Endothelial cell of umbilical vein (primary cell): Measurements from ENCODE around the gene NOBOX. TPM values are rescaled to one million over a fixed set of nuclear protein-coding genes. Genes with fewer than 3 reads are reported as not detected.
"Not testable (repeated sequence)": the region's sequence is repeated elsewhere in the genome, so short reads cannot be mapped to it uniquely, and the experiment has no call there.

Experiments
- BruUV-seq: library from RNA; stranded (reverse); fragments of 400-500 nt; replicated peaks from 2 replicates; lab custom pipeline; 2021; lab: Mats Ljungman, UMichigan
- CTCF ChIA-PET: fragments of 300-600, 350-600 bp; sonication (Branson Sonifier 250); formaldehyde crosslinking; loops from one replicate; lab custom pipeline; 2021; ENCODE audit warnings: antibody characterized with exemption, inconsistent platforms; lab: Charles Lee
- POLR2A ChIA-PET: fragments of 300-600, 350-600 bp; sonication (Branson Sonifier 250); formaldehyde crosslinking; loops from one replicate; lab custom pipeline; 2021; ENCODE audit warnings: antibody characterized with exemption, inconsistent platforms; lab: Charles Lee
- DNase-seq: peaks from one replicate; pipeline ENCODE4 v3.0.0-alpha.2; 2011; ENCODE audit warnings: low read depth, low spot score
- FAIRE-seq: peaks from 2 replicates; lab custom pipeline; 2011; peaks lifted over from hg19 to GRCh38; lab: Jason Lieb, UNC
- H2AFZ ChIP-seq: 2 replicates; pipeline ENCODE4 v1.6.0; 2012; ENCODE audit warnings: low read depth, low read length, control low read depth, inconsistent platforms
- H3K27ac ChIP-seq: 2 replicates; pipeline ENCODE4 v1.5.1; 2011; ENCODE audit warnings: low read depth, mild to moderate bottlenecking, control low read depth, low read length, moderate library complexity; ENCODE audit not compliant: insufficient read depth
- H3K27me3 ChIP-seq, 2 experiments: 2 replicates each; pipeline versions ENCODE4 v1.6.0 to v1.6.1; 2011; ENCODE audit warnings: low read length in 2 of 2, mixed read lengths in 1 of 2; ENCODE audit not compliant: control insufficient read depth in 2 of 2, insufficient read depth in 2 of 2
- H3K36me3 ChIP-seq, 2 experiments: 2 replicates in 1 of 2; 3 replicates in 1 of 2; pipeline ENCODE4 v1.5.1; 2011; ENCODE audit warnings: low read length in 2 of 2, mild to moderate bottlenecking in 1 of 2, moderate library complexity in 1 of 2; ENCODE audit not compliant: control insufficient read depth in 2 of 2, insufficient read depth in 2 of 2; ENCODE audit errors: extremely low read depth in 1 of 2
- H3K4me1 ChIP-seq: 3 replicates; pipeline ENCODE4 v1.5.1; 2011; ENCODE audit warnings: mild to moderate bottlenecking, low read length; ENCODE audit not compliant: control insufficient read depth, insufficient read depth; ENCODE audit errors: extremely low read depth
- H3K4me2 ChIP-seq: 2 replicates; pipeline ENCODE4 v1.6.1; 2011; ENCODE audit warnings: low read length, control low read depth, mixed read lengths; ENCODE audit not compliant: insufficient read depth
- H3K4me3 ChIP-seq, 3 experiments: fragments of 200-600 bp in 1 of 3; sonication (generic), shearing (Covaris generic) in 1 of 3; replicated peaks in 1 of 3; 2 replicates each; pipeline ENCODE4 v1.5.1; 2011 to 2016; ENCODE audit warnings: control low read depth in 3 of 3, low read length in 3 of 3, mild to moderate bottlenecking in 2 of 3, inconsistent platforms in 1 of 3, low read depth in 1 of 3, moderate library complexity in 1 of 3; ENCODE audit not compliant: insufficient read depth in 1 of 3
- H3K79me2 ChIP-seq: 2 replicates; pipeline ENCODE4 v1.6.0; 2012; ENCODE audit warnings: low read length, inconsistent platforms; ENCODE audit not compliant: control insufficient read depth, insufficient read depth
- H3K9ac ChIP-seq: replicated peaks from 2 replicates; pipeline ENCODE3; 2011; ENCODE audit warnings: low read length, control low read depth; ENCODE audit not compliant: insufficient read depth; ENCODE audit errors: extremely low read depth
- H3K9me1 ChIP-seq: replicated peaks from 3 replicates; pipeline ENCODE4 v1.6.0; 2011; ENCODE audit warnings: mild to moderate bottlenecking, low read length; ENCODE audit not compliant: control insufficient read depth, insufficient read depth; ENCODE audit errors: extremely low read depth
- H3K9me3 ChIP-seq: replicated peaks from 2 replicates; pipeline ENCODE4 v1.5.1; 2012; ENCODE audit warnings: low read length, inconsistent platforms; ENCODE audit not compliant: control insufficient read depth, insufficient read depth
- H4K20me1 ChIP-seq: replicated peaks from 2 replicates; pipeline ENCODE3; 2011; ENCODE audit warnings: mild to moderate bottlenecking, low read length; ENCODE audit not compliant: control insufficient read depth, insufficient read depth; ENCODE audit errors: extremely low read depth
- CTCF ChIP-seq, 2 donors: IDR thresholded peaks; 1 replicate in 1 of 2; 2 replicates in 1 of 2; pipeline ENCODE4 v1.5.1; 2011; ENCODE audit warnings: low read length in 2 of 2, mild to moderate bottlenecking in 2 of 2, moderate library complexity in 2 of 2, control low read depth in 1 of 2, inconsistent platforms in 1 of 2, low read depth in 1 of 2; ENCODE audit not compliant: insufficient read depth in 1 of 2; ENCODE audit errors: extremely low read depth in 1 of 2
- GATA2 ChIP-seq: IDR thresholded peaks from 2 replicates; pipeline ENCODE4 v1.7.0; 2011; ENCODE audit warnings: low read depth, mild to moderate bottlenecking, moderate library complexity, mixed read lengths, low read length; ENCODE audit not compliant: insufficient read length, insufficient read depth
- MYC ChIP-seq: IDR thresholded peaks from one replicate; pipeline ENCODE4 v1.6.1; 2011; ENCODE audit warnings: mild to moderate bottlenecking, low read depth, low read length
- dilution Hi-C: fragments of 300-500 bp; cut with MboI; formaldehyde crosslinking; loops from one replicate; pipeline ENCODE4 v1.15.0; 2019; ENCODE audit warnings: low sequenced_read_pairs; ENCODE audit not compliant: extremely low pct_ligation_motif_present
- intact Hi-C: fragments of 100-400 bp; cut with micrococcal nuclease; formaldehyde crosslinking; loops from one replicate; pipeline ENCODE4 v1.10.0; 2022
- polyA plus RNA-seq, 4 experiments: library from polyadenylated mRNA; depleted of rRNA in 3 of 4; stranded (reverse) in 3 of 4; unstranded in 1 of 4; fragments of >200 nt; gene quantifications; 2 replicates each; pipeline versions ENCODE4 v1.2.1 to v1.2.3, GENCODE V29; 2011 to 2012; ENCODE audit warnings: missing spikeins in 1 of 4
- total RNA-seq: library from RNA; stranded (reverse); gene quantifications from 2 replicates; pipeline ENCODE4 v1.2.3, GENCODE V29; 2021

NOBOX gene
- total and polyA plus RNA-seq, 2 donors (not counting 3 experiments of a cell fraction or from before 2014, with no cell fraction given) = not detected

GRCh38 chr7:144379776-144380384 is 23.6 kb downstream of the NOBOX start:
- no peak overlapping the region for H3K4me3 ChIP-seq
- BruUV-seq = no TSS peak

GRCh38 chr7:144378651-144379050 is 24.8 kb downstream of the NOBOX start:
- no peak overlapping the region for H2AFZ ChIP-seq
- H3K36me3 ChIP-seq = no peaks in the 10 kb centered on the region
- no peaks in the 10 kb centered on the region for H3K79me2 ChIP-seq
- H3K9ac ChIP-seq = no peak overlapping the region
- ChIA-PET POLR2A (no interaction called here), CTCF (no interaction called here)
- no peak overlapping the region for H3K27ac ChIP-seq
- dilution Hi-C loops (no loop called here), intact Hi-C loops (no loop called here)
- H3K9me1 ChIP-seq = no peaks in the 10 kb centered on the region
- no peak for DNase-seq
- FAIRE-seq = no peak
- no peaks in the 10 kb centered on the region for H3K27me3 ChIP-seq
- BruUV-seq = no TSS peak
- H3K4me2 ChIP-seq = no peak overlapping the region
- no peak overlapping the region for H3K4me3 ChIP-seq
- no peaks in the 10 kb centered on the region for H3K4me1 ChIP-seq
- H3K9me3 ChIP-seq = no peaks in the 10 kb centered on the region
- no peaks in the 10 kb centered on the region for H4K20me1 ChIP-seq
- TF ChIP-seq GATA2 (no peak), CTCF (IDR thresholded peaks at IDR 0.05; ENCODE audit: extremely low read depth in 1 of 2, insufficient read depth in 1 of 2, low read depth in 1 of 2, low read length in 2 of 2) (no peak), MYC (no peak)

More at GRCh38 chr7:144379776-144380384, 23.6 kb downstream of the NOBOX start:
- ChIA-PET POLR2A (no interaction called here), CTCF (no interaction called here)
- Histone ChIP-seq H3K4me2 (no peak overlapping the region), H3K36me3 (no peaks in the 10 kb centered on the region), H3K27ac (no peak overlapping the region), H3K79me2 (no peaks in the 10 kb centered on the region), H3K9me1 (no peaks in the 10 kb centered on the region), H3K4me1 (no peaks in the 10 kb centered on the region), H3K27me3 (no peaks in the 10 kb centered on the region), H3K9me3 (no peaks in the 10 kb centered on the region), H2AFZ (no peak overlapping the region), H3K9ac (no peak overlapping the region), H4K20me1 (no peaks in the 10 kb centered on the region)
- no peak for DNase-seq
- no peak for TF ChIP-seq GATA2
- dilution Hi-C loops (no loop called here), intact Hi-C loops (no loop called here)
- no peak for FAIRE-seq

GRCh38 chr7:144369221-144369620 is 34.3 kb downstream of the NOBOX start:
- H3K9me1 ChIP-seq, dilution Hi-C loops, H3K4me2 ChIP-seq, H3K27me3 ChIP-seq, H4K20me1 ChIP-seq, H2AFZ ChIP-seq, BruUV-seq, H3K27ac ChIP-seq, intact Hi-C loops, H3K9me3 ChIP-seq, H3K36me3 ChIP-seq, H3K4me3 ChIP-seq, H3K4me1 ChIP-seq, DNase-seq, H3K9ac ChIP-seq, H3K79me2 ChIP-seq, POLR2A ChIA-PET, CTCF ChIA-PET: not testable (repeated sequence)
- FAIRE-seq = peak; percentile 44
